K562 (cell line): ENCODE data around the gene P4HTM. TPM values are rescaled to one million over a fixed set of nuclear protein-coding genes. Genes with fewer than 3 reads are reported as not detected.
A peak's percentile ranks its signal among the peaks of the same experiment; 100 is the strongest.

Source experiments
- CBFA2T3 ChIP-seq: fragments of 450-650 bp; IDR thresholded peaks from 2 replicates; pipeline ENCODE4 v1.6.1; 2017
- DMBX1 ChIP-seq: fragments of 250-450 bp; sonication (Bioruptor Pico); IDR thresholded peaks from 2 replicates; pipeline ENCODE4 v1.8.0; 2022; ENCODE audit warnings: inconsistent platforms, mild to moderate bottlenecking, moderate library complexity, borderline replicate concordance
- DPF2 ChIP-seq: fragments of 450-650 bp; IDR thresholded peaks from 2 replicates; pipeline ENCODE4 v1.6.1; 2016
- ELF1 ChIP-seq: fragments of 200-800 bp; sonication (Bioruptor generic); IDR thresholded peaks from 2 replicates; pipeline ENCODE4 v1.6.1; 2016; ENCODE audit warnings: missing genetic modification characterization, missing compliant biosample characterization
- GATAD2A ChIP-seq: fragments of 450-650 bp; IDR thresholded peaks from 2 replicates; pipeline ENCODE4 v1.6.1; 2017
- HNRNPL ChIP-seq: fragments of 200-400 bp; formaldehyde crosslinking; IDR thresholded peaks from 2 replicates; pipeline ENCODE4 v1.6.1; 2017; ENCODE audit warnings: low read depth, mild to moderate bottlenecking, low read length
- HOXB6 ChIP-seq: fragments of 250-450 bp; sonication (Bioruptor Pico); IDR thresholded peaks from 2 replicates; pipeline ENCODE4 v1.5.1; 2022; ENCODE audit warnings: mild to moderate bottlenecking, borderline replicate concordance
- NFXL1 ChIP-seq: fragments of 450-650 bp; formaldehyde crosslinking; IDR thresholded peaks from 2 replicates; pipeline ENCODE4 v1.4.0; 2021; ENCODE audit warnings: mild to moderate bottlenecking
- PHB ChIP-seq: fragments of 250-450 bp; sonication (Bioruptor Pico); IDR thresholded peaks from 2 replicates; pipeline ENCODE4 v1.5.0; 2021
- PTBP1 ChIP-seq: fragments of 200-400 bp; formaldehyde crosslinking; IDR thresholded peaks from 2 replicates; pipeline ENCODE4 v1.6.1; 2017; ENCODE audit warnings: low read depth, low read length
- SIRT6 ChIP-seq: IDR thresholded peaks from one replicate; pipeline ENCODE4 v1.6.1; 2012; ENCODE audit warnings: low read depth, mild to moderate bottlenecking, control low read depth, inconsistent platforms, low read length, moderate library complexity
- SPI1 ChIP-seq: IDR thresholded peaks from 2 replicates; pipeline ENCODE4 v1.6.1; 2011; ENCODE audit warnings: low read depth, low read length, control low read depth, borderline replicate concordance
- ZBTB7A ChIP-seq: IDR thresholded peaks from 2 replicates; pipeline ENCODE4 v1.6.1; 2011; ENCODE audit warnings: low read depth, mild to moderate bottlenecking, low read length, moderate library complexity, borderline replicate concordance; ENCODE audit not compliant: control insufficient read depth
- ZNF133 ChIP-seq: fragments of 250-450 bp; sonication (Bioruptor Pico); IDR thresholded peaks from 2 replicates; pipeline ENCODE4 v1.4.0; 2020; ENCODE audit warnings: mild to moderate bottlenecking
- ZNF143 ChIP-seq: sonication (generic); formaldehyde crosslinking; IDR thresholded peaks from 2 replicates; pipeline ENCODE4 v1.9.0; 2022; ENCODE audit warnings: mild to moderate bottlenecking, missing genetic modification reagents
- ZNF253 ChIP-seq: fragments of 250-450 bp; sonication (Bioruptor Pico); conservative IDR thresholded peaks from 2 replicates; pipeline ENCODE4 v1.6.1; 2021; ENCODE audit warnings: mild to moderate bottlenecking
- ZNF316 ChIP-seq: fragments of 450-650 bp; IDR thresholded peaks from 2 replicates; pipeline ENCODE4 v1.6.1; 2016
- ZNF551 ChIP-seq: fragments of 250-450 bp; sonication (Bioruptor Pico); IDR thresholded peaks from 2 replicates; pipeline ENCODE4 v1.5.0; 2021; ENCODE audit warnings: mild to moderate bottlenecking, moderate library complexity
- ZNF77 ChIP-seq: fragments of 250-450 bp; sonication (Bioruptor Pico); IDR thresholded peaks from 2 replicates; pipeline ENCODE4 v1.5.0; 2020
- polyA plus RNA-seq, 8 experiments: library from polyadenylated mRNA; depleted of rRNA in 4 of 8; stranded (reverse) in 5 of 8; unstranded in 3 of 8; fragments of >200 nt; fragmentation: Nextera tagmentation in 2 of 8; fragmentation: Illumina TruSeq in 1 of 8; extraction: Ambion mirVana in 2 of 8; extraction: Trizol in 1 of 8; gene quantifications; 2 replicates each; pipeline versions ENCODE4 v1.2.1 to v1.2.3, GENCODE V29; 2011 to 2014; ENCODE audit warnings: inconsistent platforms in 1 of 8, missing spikeins in 1 of 8
- total RNA-seq, 7 experiments: library from RNA; depleted of rRNA in 6 of 7; stranded (reverse); fragments of >200 nt in 6 of 7; fragmentation: Illumina TruSeq in 2 of 7; extraction: Trizol in 2 of 7; gene quantifications; 2 replicates each; pipeline versions ENCODE4 v1.2.1 to v1.2.3, GENCODE V29; 2011 to 2021; ENCODE audit warnings: low replicate concordance in 1 of 7
- TF ChIP-seq, protein P1 (sequence below): sonication (generic); formaldehyde crosslinking; IDR thresholded peaks from 2 replicates; pipeline ENCODE4 v1.8.0; 2022; ENCODE audit warnings: missing genetic modification reagents, mild to moderate bottlenecking, borderline replicate concordance
- TF ChIP-seq, protein P2 (sequence below), 2 experiments: fragments of 200-800 bp in 1 of 2; sonication (Bioruptor generic) in 1 of 2; sonication (generic) in 1 of 2; formaldehyde crosslinking in 1 of 2; IDR thresholded peaks in 1 of 2; conservative IDR thresholded peaks in 1 of 2; 2 replicates each; pipeline versions ENCODE4 v1.5.0 to v1.6.1; 2016 to 2020; ENCODE audit warnings: missing compliant biosample characterization in 1 of 2, missing genetic modification characterization in 1 of 2, missing genetic modification reagents in 1 of 2
- TF ChIP-seq, protein P3 (sequence below): sonication (generic); formaldehyde crosslinking; IDR thresholded peaks from 2 replicates; pipeline ENCODE4 v1.8.0; 2022; ENCODE audit warnings: mild to moderate bottlenecking, missing genetic modification reagents
- TF ChIP-seq, protein P4 (sequence below): fragments of 250-450 bp; sonication (Bioruptor Pico); IDR thresholded peaks from 2 replicates; pipeline ENCODE4 v1.8.0; 2021; ENCODE audit warnings: borderline replicate concordance, mild to moderate bottlenecking, moderate library complexity; ENCODE audit not compliant: poor library complexity, severe bottlenecking

P4HTM gene
- total and polyA plus RNA-seq, 9 of the 15 experiments (the other 6 are each of a cell fraction or from before 2014, with no cell fraction given): 0.09 to 0.66 (median 0.25) TPM; not detected in 2

DNA sequence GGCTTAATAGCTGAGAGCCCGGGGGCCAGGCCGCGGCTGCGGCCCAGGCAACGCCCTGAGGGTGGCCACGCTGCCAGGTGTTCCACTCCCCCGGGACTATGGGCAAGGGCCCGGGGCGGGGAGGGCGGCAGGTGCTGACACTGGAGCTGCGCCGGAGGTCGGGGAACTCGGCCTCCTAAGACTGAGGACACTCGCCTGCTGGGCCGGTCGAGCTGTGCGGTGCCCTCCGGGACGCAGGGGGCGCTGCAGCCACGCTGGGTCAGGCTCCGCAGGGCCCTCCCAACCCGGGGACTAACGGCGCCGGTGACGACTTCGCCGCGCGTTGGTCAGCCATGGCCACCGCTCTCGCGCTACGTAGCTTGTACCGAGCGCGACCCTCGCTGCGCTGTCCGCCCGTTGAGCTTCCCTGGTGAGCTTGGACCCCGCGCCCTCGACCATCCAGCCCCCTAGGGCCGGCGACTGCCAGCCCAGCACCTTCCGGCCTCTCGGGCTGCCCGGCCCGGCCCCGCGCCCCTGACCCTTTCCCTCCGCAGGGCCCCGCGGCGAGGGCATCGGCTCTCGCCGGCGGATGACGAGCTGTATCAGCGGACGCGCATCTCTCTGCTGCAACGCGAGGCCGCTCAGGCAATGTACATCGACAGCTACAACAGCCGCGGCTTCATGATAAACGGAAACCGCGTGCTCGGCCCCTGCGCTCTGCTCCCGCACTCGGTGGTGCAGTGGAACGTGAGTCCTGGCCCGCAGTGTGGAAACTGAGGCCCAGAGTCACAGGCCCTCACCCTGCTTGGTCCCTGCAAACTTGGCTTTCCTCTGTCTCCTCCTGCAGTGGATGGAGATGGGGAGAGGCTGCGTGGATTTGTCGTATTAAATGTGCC is 32.0 kb downstream of the P4HTM start, which contains the start of gene NDUFAF3 (continued):
- TF ChIP-seq, protein P1, sequence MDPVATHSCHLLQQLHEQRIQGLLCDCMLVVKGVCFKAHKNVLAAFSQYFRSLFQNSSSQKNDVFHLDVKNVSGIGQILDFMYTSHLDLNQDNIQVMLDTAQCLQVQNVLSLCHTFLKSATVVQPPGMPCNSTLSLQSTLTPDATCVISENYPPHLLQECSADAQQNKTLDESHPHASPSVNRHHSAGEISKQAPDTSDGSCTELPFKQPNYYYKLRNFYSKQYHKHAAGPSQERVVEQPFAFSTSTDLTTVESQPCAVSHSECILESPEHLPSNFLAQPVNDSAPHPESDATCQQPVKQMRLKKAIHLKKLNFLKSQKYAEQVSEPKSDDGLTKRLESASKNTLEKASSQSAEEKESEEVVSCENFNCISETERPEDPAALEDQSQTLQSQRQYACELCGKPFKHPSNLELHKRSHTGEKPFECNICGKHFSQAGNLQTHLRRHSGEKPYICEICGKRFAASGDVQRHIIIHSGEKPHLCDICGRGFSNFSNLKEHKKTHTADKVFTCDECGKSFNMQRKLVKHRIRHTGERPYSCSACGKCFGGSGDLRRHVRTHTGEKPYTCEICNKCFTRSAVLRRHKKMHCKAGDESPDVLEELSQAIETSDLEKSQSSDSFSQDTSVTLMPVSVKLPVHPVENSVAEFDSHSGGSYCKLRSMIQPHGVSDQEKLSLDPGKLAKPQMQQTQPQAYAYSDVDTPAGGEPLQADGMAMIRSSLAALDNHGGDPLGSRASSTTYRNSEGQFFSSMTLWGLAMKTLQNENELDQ (CRISPR knock-in tag): no peak
- TF ChIP-seq ZBTB7A: peak; percentile 51; the same call in 1 of the 2 replicates
- no peak for TF ChIP-seq PHB
- no peak for TF ChIP-seq DPF2
- peak; percentile 62; the same call in 1 of the 2 replicates for TF ChIP-seq ELF1
- no peak for TF ChIP-seq NFXL1 (CRISPR knock-in tag)
- no peak for TF ChIP-seq ZNF551 (CRISPR knock-in tag)
- TF ChIP-seq CBFA2T3: 0 out of 2 replicates have a peak, but pooled peaks have one; percentile 22
- TF ChIP-seq, protein P2, sequence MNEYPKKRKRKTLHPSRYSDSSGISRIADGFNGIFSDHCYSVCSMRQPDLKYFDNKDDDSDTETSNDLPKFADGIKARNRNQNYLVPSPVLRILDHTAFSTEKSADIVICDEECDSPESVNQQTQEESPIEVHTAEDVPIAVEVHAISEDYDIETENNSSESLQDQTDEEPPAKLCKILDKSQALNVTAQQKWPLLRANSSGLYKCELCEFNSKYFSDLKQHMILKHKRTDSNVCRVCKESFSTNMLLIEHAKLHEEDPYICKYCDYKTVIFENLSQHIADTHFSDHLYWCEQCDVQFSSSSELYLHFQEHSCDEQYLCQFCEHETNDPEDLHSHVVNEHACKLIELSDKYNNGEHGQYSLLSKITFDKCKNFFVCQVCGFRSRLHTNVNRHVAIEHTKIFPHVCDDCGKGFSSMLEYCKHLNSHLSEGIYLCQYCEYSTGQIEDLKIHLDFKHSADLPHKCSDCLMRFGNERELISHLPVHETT (CRISPR knock-in tag; conservative IDR thresholded peaks at IDR 0.05 in 1 of 2, IDR thresholded peaks at IDR 0.05 in 1 of 2): peak in 1 of 2 experiments; percentile 90; a peak in 2 of 4 replicates
- TF ChIP-seq, protein P3, sequence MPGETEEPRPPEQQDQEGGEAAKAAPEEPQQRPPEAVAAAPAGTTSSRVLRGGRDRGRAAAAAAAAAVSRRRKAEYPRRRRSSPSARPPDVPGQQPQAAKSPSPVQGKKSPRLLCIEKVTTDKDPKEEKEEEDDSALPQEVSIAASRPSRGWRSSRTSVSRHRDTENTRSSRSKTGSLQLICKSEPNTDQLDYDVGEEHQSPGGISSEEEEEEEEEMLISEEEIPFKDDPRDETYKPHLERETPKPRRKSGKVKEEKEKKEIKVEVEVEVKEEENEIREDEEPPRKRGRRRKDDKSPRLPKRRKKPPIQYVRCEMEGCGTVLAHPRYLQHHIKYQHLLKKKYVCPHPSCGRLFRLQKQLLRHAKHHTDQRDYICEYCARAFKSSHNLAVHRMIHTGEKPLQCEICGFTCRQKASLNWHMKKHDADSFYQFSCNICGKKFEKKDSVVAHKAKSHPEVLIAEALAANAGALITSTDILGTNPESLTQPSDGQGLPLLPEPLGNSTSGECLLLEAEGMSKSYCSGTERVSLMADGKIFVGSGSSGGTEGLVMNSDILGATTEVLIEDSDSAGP (CRISPR knock-in tag): no peak
- no peak for TF ChIP-seq HOXB6
- TF ChIP-seq ZNF253: no peak
- TF ChIP-seq SIRT6: no peak
- peak; percentile 95 for TF ChIP-seq HNRNPL
- no peak for TF ChIP-seq ZNF77
- no peak for TF ChIP-seq ZNF316
- no peak for TF ChIP-seq PTBP1
- TF ChIP-seq GATAD2A: peak; percentile 23; the same call in 1 of the 2 replicates
- no peak for TF ChIP-seq ZNF133 (CRISPR knock-in tag)
- no peak for TF ChIP-seq ZNF143 (CRISPR knock-in tag)
- TF ChIP-seq, protein P4, sequence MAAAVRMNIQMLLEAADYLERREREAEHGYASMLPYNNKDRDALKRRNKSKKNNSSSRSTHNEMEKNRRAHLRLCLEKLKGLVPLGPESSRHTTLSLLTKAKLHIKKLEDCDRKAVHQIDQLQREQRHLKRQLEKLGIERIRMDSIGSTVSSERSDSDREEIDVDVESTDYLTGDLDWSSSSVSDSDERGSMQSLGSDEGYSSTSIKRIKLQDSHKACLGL (CRISPR knock-in tag): no peak
- TF ChIP-seq SPI1: no peak
- TF ChIP-seq DMBX1 (CRISPR knock-in tag): peak; percentile 34; the same call in 1 of the 2 replicates
